ENCODE results near the gene ALOX5AP.

DNA sequence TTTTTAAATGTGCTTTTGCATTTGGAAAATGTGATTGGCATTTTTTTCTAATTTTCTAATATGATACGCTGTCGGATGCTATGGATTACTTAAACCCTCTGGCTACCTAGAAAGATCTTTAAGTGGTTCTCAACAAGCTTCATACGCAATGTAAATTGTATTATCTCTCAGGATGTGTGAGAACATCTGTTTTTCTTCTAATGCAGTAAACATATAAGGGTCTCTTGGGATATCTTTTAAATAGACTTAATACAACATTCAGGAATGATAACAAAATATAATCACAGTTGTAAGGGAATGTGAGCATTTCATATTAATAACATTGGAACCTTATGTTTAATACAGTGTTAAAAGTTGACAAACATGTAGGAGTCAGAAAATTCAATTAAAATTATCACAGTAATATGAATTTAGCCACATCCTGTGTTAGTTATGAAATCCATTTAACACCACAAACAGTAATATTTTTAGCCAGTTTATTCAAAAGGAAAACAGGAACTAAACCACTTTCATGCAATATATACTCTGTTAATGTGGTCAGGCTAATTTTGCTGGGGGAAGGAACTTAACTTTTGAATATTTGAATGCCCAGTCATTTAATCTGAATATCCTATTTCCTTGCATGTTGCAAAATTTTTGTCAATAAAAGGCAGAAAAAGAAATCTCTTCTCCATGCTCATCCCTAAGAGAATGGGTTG, 15.0 kb upstream of the ALOX5AP start:
- TF ChIP-seq GLIS3 (CRISPR knock-in tag; IDR thresholded peaks at IDR 0.05) (no peak), RARB (CRISPR knock-in tag; IDR thresholded peaks at IDR 0.05) (no peak), ZFP30 (CRISPR knock-in tag; IDR thresholded peaks at IDR 0.05) (no peak), OSR1 (CRISPR knock-in tag; IDR thresholded peaks at IDR 0.05) (no peak), SNAI2 (CRISPR knock-in tag; IDR thresholded peaks at IDR 0.05) (no peak), ZFP3 (CRISPR knock-in tag; IDR thresholded peaks at IDR 0.05) (no peak), ARNTL (CRISPR knock-in tag; IDR thresholded peaks at IDR 0.05; ENCODE audit: borderline replicate concordance, low read depth) (no peak), TSHZ2 (CRISPR knock-in tag; IDR thresholded peaks at IDR 0.05) (no peak), CSDC2 (CRISPR knock-in tag; IDR thresholded peaks at IDR 0.05) (no peak), ZNF70 (CRISPR knock-in tag; IDR thresholded peaks at IDR 0.05) (no peak)
- TF ChIP-seq, protein P1, sequence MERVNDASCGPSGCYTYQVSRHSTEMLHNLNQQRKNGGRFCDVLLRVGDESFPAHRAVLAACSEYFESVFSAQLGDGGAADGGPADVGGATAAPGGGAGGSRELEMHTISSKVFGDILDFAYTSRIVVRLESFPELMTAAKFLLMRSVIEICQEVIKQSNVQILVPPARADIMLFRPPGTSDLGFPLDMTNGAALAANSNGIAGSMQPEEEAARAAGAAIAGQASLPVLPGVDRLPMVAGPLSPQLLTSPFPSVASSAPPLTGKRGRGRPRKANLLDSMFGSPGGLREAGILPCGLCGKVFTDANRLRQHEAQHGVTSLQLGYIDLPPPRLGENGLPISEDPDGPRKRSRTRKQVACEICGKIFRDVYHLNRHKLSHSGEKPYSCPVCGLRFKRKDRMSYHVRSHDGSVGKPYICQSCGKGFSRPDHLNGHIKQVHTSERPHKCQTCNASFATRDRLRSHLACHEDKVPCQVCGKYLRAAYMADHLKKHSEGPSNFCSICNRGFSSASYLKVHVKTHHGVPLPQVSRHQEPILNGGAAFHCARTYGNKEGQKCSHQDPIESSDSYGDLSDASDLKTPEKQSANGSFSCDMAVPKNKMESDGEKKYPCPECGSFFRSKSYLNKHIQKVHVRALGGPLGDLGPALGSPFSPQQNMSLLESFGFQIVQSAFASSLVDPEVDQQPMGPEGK (CRISPR knock-in tag; IDR thresholded peaks at IDR 0.05; ENCODE audit: borderline replicate concordance) = no peak

All from SK-N-SH treated with all-trans-retinoic acid at 6 μM for 48 hours (cell line).